Endothelial cell of umbilical vein (primary cell): ENCODE measurements around the gene ICE1. TPM values are rescaled to one million over a fixed set of nuclear protein-coding genes. Genes with fewer than 3 reads are reported as not detected.

ENCODE experiments used
- BruUV-seq: library from RNA; stranded (reverse); fragments of 400-500 nt; replicated peaks from 2 replicates; lab custom pipeline; 2021; lab: Mats Ljungman, UMichigan
- CTCF ChIA-PET: fragments of 300-600, 350-600 bp; sonication (Branson Sonifier 250); formaldehyde crosslinking; loops from one replicate; lab custom pipeline; 2021; ENCODE audit warnings: antibody characterized with exemption, inconsistent platforms; lab: Charles Lee
- POLR2A ChIA-PET: fragments of 300-600, 350-600 bp; sonication (Branson Sonifier 250); formaldehyde crosslinking; loops from one replicate; lab custom pipeline; 2021; ENCODE audit warnings: antibody characterized with exemption, inconsistent platforms; lab: Charles Lee
- DNase-seq: peaks from one replicate; pipeline ENCODE4 v3.0.0-alpha.2; 2011; ENCODE audit warnings: low read depth, low spot score
- FAIRE-seq: peaks from 2 replicates; lab custom pipeline; 2011; peaks lifted over from hg19 to GRCh38; lab: Jason Lieb, UNC
- H2AFZ ChIP-seq: 2 replicates; pipeline ENCODE4 v1.6.0; 2012; ENCODE audit warnings: low read depth, low read length, control low read depth, inconsistent platforms
- H3K27ac ChIP-seq: 2 replicates; pipeline ENCODE4 v1.5.1; 2011; ENCODE audit warnings: low read depth, mild to moderate bottlenecking, control low read depth, low read length, moderate library complexity; ENCODE audit not compliant: insufficient read depth
- H3K27me3 ChIP-seq, 2 experiments: 2 replicates each; pipeline versions ENCODE4 v1.6.0 to v1.6.1; 2011; ENCODE audit warnings: low read length in 2 of 2, mixed read lengths in 1 of 2; ENCODE audit not compliant: control insufficient read depth in 2 of 2, insufficient read depth in 2 of 2
- H3K36me3 ChIP-seq, 2 experiments: 2 replicates in 1 of 2; 3 replicates in 1 of 2; pipeline ENCODE4 v1.5.1; 2011; ENCODE audit warnings: low read length in 2 of 2, mild to moderate bottlenecking in 1 of 2, moderate library complexity in 1 of 2; ENCODE audit not compliant: control insufficient read depth in 2 of 2, insufficient read depth in 2 of 2; ENCODE audit errors: extremely low read depth in 1 of 2
- H3K4me1 ChIP-seq: 3 replicates; pipeline ENCODE4 v1.5.1; 2011; ENCODE audit warnings: mild to moderate bottlenecking, low read length; ENCODE audit not compliant: control insufficient read depth, insufficient read depth; ENCODE audit errors: extremely low read depth
- H3K4me2 ChIP-seq: 2 replicates; pipeline ENCODE4 v1.6.1; 2011; ENCODE audit warnings: low read length, control low read depth, mixed read lengths; ENCODE audit not compliant: insufficient read depth
- H3K4me3 ChIP-seq, 3 experiments: fragments of 200-600 bp in 1 of 3; sonication (generic), shearing (Covaris generic) in 1 of 3; replicated peaks in 1 of 3; 2 replicates each; pipeline ENCODE4 v1.5.1; 2011 to 2016; ENCODE audit warnings: control low read depth in 3 of 3, low read length in 3 of 3, mild to moderate bottlenecking in 2 of 3, inconsistent platforms in 1 of 3, low read depth in 1 of 3, moderate library complexity in 1 of 3; ENCODE audit not compliant: insufficient read depth in 1 of 3
- H3K79me2 ChIP-seq: 2 replicates; pipeline ENCODE4 v1.6.0; 2012; ENCODE audit warnings: low read length, inconsistent platforms; ENCODE audit not compliant: control insufficient read depth, insufficient read depth
- H3K9ac ChIP-seq: replicated peaks from 2 replicates; pipeline ENCODE3; 2011; ENCODE audit warnings: low read length, control low read depth; ENCODE audit not compliant: insufficient read depth; ENCODE audit errors: extremely low read depth
- H3K9me1 ChIP-seq: replicated peaks from 3 replicates; pipeline ENCODE4 v1.6.0; 2011; ENCODE audit warnings: mild to moderate bottlenecking, low read length; ENCODE audit not compliant: control insufficient read depth, insufficient read depth; ENCODE audit errors: extremely low read depth
- H3K9me3 ChIP-seq: replicated peaks from 2 replicates; pipeline ENCODE4 v1.5.1; 2012; ENCODE audit warnings: low read length, inconsistent platforms; ENCODE audit not compliant: control insufficient read depth, insufficient read depth
- H4K20me1 ChIP-seq: replicated peaks from 2 replicates; pipeline ENCODE3; 2011; ENCODE audit warnings: mild to moderate bottlenecking, low read length; ENCODE audit not compliant: control insufficient read depth, insufficient read depth; ENCODE audit errors: extremely low read depth
- EZH2 ChIP-seq: IDR thresholded peaks from 2 replicates; pipeline ENCODE4 v1.6.1; 2012; ENCODE audit warnings: borderline replicate concordance, low read depth, mild to moderate bottlenecking, moderate library complexity, low read length, inconsistent platforms; ENCODE audit not compliant: severe bottlenecking
- FOS ChIP-seq: IDR thresholded peaks from 2 replicates; pipeline ENCODE4 v1.6.1; 2011; ENCODE audit warnings: mild to moderate bottlenecking, low read length, moderate library complexity, borderline replicate concordance; ENCODE audit not compliant: insufficient read depth
- GATA2 ChIP-seq: IDR thresholded peaks from 2 replicates; pipeline ENCODE4 v1.7.0; 2011; ENCODE audit warnings: low read depth, mild to moderate bottlenecking, moderate library complexity, mixed read lengths, low read length; ENCODE audit not compliant: insufficient read length, insufficient read depth
- JUN ChIP-seq: IDR thresholded peaks from 2 replicates; pipeline ENCODE4 v1.6.1; 2011; ENCODE audit warnings: borderline replicate concordance, low read depth; ENCODE audit not compliant: insufficient read length, insufficient read depth
- MYC ChIP-seq: IDR thresholded peaks from one replicate; pipeline ENCODE4 v1.6.1; 2011; ENCODE audit warnings: mild to moderate bottlenecking, low read depth, low read length
- POLR2A ChIP-seq: IDR thresholded peaks from 2 replicates; pipeline ENCODE4 v1.6.1; 2012; ENCODE audit warnings: low read depth, mild to moderate bottlenecking, control low read depth, low read length
- POLR2AphosphoS5 ChIP-seq: IDR thresholded peaks from 2 replicates; pipeline ENCODE4 v1.6.1; 2012; ENCODE audit warnings: low read depth, mild to moderate bottlenecking, control low read depth, low read length, moderate library complexity; ENCODE audit not compliant: insufficient read depth
- dilution Hi-C: fragments of 300-500 bp; cut with MboI; formaldehyde crosslinking; loops from one replicate; pipeline ENCODE4 v1.15.0; 2019; ENCODE audit warnings: low sequenced_read_pairs; ENCODE audit not compliant: extremely low pct_ligation_motif_present
- intact Hi-C: fragments of 100-400 bp; cut with micrococcal nuclease; formaldehyde crosslinking; loops from one replicate; pipeline ENCODE4 v1.10.0; 2022
- polyA plus RNA-seq, 4 experiments: library from polyadenylated mRNA; depleted of rRNA in 3 of 4; stranded (reverse) in 3 of 4; unstranded in 1 of 4; fragments of >200 nt; gene quantifications; 2 replicates each; pipeline versions ENCODE4 v1.2.1 to v1.2.3, GENCODE V29; 2011 to 2012; ENCODE audit warnings: missing spikeins in 1 of 4
- total RNA-seq: library from RNA; stranded (reverse); gene quantifications from 2 replicates; pipeline ENCODE4 v1.2.3, GENCODE V29; 2021
- TF ChIP-seq, protein P1 (sequence below): IDR thresholded peaks from 2 replicates; pipeline ENCODE4 v1.6.1; 2011; ENCODE audit not compliant: insufficient read depth, insufficient read length
- TF ChIP-seq, protein P2 (sequence below), 2 donors: IDR thresholded peaks; 1 replicate in 1 of 2; 2 replicates in 1 of 2; pipeline ENCODE4 v1.5.1; 2011; ENCODE audit warnings: low read length in 2 of 2, mild to moderate bottlenecking in 2 of 2, moderate library complexity in 2 of 2, control low read depth in 1 of 2, inconsistent platforms in 1 of 2, low read depth in 1 of 2; ENCODE audit not compliant: insufficient read depth in 1 of 2; ENCODE audit errors: extremely low read depth in 1 of 2

ICE1 gene
- total and polyA plus RNA-seq, 2 donors (not counting 3 experiments of a cell fraction or from before 2014, with no cell fraction given), result 8.8 to 29.1 TPM

DNA sequence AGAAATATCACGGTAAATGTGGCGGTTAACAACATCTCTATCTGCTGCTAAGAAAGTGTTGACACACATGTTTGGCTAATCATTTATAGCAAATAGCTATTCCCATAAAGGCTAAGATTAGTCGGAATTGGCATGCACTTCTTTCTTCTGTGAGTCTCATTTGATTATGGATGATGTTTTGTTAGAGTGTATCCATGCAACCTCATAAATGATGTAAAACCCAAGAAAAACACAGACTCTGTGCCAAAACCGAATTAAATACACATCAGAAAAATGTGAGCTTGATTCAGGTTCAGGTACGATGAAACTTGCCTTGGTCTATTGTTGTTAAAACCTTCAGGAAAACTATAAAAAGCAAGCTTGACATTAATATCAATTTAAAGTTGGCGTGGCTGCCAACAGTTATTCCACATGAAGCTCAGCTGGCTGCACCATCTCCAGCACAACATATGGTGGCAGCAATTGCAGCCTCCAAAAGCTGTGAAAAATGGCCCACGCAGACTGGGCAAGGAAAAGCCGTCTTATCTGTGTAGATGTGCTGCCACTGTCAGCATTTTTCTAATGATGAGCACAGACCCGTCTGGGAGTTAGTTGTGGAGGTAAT lies 41.1 kb upstream of the ICE1 start:
- ChIA-PET CTCF (no interaction called here), POLR2A (no interaction called here)
- Histone ChIP-seq H3K4me2 (no peak overlapping the region), H3K27me3 (no peaks in the 10 kb centered on the region), H2AFZ (no peak overlapping the region), H3K4me1 (no peaks in the 10 kb centered on the region), H3K79me2 (no peaks in the 10 kb centered on the region), H4K20me1 (no peaks in the 10 kb centered on the region), H3K9me1 (no peaks in the 10 kb centered on the region), H3K9ac (no peak overlapping the region), H3K9me3 (no peaks in the 10 kb centered on the region), H3K4me3 (no peak overlapping the region), H3K27ac (no peak overlapping the region), H3K36me3 (no peaks in the 10 kb centered on the region)
- no TSS peak for BruUV-seq
- DNase-seq (no peak), FAIRE-seq (no peak)
- dilution Hi-C loops, result no loop called here
- TF ChIP-seq, protein P1, sequence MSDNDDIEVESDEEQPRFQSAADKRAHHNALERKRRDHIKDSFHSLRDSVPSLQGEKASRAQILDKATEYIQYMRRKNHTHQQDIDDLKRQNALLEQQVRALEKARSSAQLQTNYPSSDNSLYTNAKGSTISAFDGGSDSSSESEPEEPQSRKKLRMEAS, result no peak
- TF ChIP-seq POLR2AphosphoS5, result no peak
- TF ChIP-seq GATA2, result no peak
- TF ChIP-seq EZH2, result no peak
- no peak for TF ChIP-seq POLR2A
- TF ChIP-seq, protein P2, sequence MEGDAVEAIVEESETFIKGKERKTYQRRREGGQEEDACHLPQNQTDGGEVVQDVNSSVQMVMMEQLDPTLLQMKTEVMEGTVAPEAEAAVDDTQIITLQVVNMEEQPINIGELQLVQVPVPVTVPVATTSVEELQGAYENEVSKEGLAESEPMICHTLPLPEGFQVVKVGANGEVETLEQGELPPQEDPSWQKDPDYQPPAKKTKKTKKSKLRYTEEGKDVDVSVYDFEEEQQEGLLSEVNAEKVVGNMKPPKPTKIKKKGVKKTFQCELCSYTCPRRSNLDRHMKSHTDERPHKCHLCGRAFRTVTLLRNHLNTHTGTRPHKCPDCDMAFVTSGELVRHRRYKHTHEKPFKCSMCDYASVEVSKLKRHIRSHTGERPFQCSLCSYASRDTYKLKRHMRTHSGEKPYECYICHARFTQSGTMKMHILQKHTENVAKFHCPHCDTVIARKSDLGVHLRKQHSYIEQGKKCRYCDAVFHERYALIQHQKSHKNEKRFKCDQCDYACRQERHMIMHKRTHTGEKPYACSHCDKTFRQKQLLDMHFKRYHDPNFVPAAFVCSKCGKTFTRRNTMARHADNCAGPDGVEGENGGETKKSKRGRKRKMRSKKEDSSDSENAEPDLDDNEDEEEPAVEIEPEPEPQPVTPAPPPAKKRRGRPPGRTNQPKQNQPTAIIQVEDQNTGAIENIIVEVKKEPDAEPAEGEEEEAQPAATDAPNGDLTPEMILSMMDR (IDR thresholded peaks at IDR 0.05; ENCODE audit: extremely low read depth in 1 of 2, insufficient read depth in 1 of 2, low read depth in 1 of 2, low read length in 2 of 2), result no peak
- TF ChIP-seq MYC, result no peak
- TF ChIP-seq FOS, result no peak
- no peak for TF ChIP-seq JUN
- intact Hi-C loops, result no loop called here
